H1 (cell line): ENCODE measurements around the gene TMEM151A. TPM values are rescaled to one million over a fixed set of nuclear protein-coding genes. Genes with fewer than 3 reads are reported as not detected.

ENCODE experiments used
- CTCF ChIA-PET: fragments of 300-600 bp; sonication (Branson Sonifier 250); formaldehyde crosslinking; loops from one replicate; lab custom pipeline; 2021; ENCODE audit not compliant: partially characterized antibody; lab: Charles Lee
- POLR2A ChIA-PET: fragments of 300-600 bp; sonication (Branson Sonifier 250); formaldehyde crosslinking; loops from one replicate; lab custom pipeline; 2021; ENCODE audit warnings: inconsistent platforms; ENCODE audit not compliant: partially characterized antibody; lab: Charles Lee
- DNase-seq, 2 experiments: peaks; one replicate each; pipeline versions ENCODE4 v3.0.0 to v3.0.0-alpha.2; 2010 to 2022; ENCODE audit warnings: low spot score in 2 of 2, low read depth in 1 of 2, mixed read lengths in 1 of 2
- FAIRE-seq: peaks from 2 replicates; lab custom pipeline; 2011; peaks lifted over from hg19 to GRCh38; lab: Jason Lieb, UNC
- H2AFZ ChIP-seq: 2 replicates; pipeline ENCODE4 v1.8.1; 2012; ENCODE audit warnings: low read length, inconsistent platforms
- H2AK5ac ChIP-seq: 2 replicates; pipeline ENCODE4 v1.6.1; 2013; ENCODE audit warnings: low read depth, low read length
- H2BK120ac ChIP-seq: replicated peaks from 2 replicates; pipeline ENCODE3; 2013; ENCODE audit warnings: low read depth, low read length, inconsistent platforms
- H2BK12ac ChIP-seq: 2 replicates; pipeline ENCODE4 v1.6.1; 2013; ENCODE audit warnings: low read depth, low read length
- H2BK15ac ChIP-seq: 2 replicates; pipeline ENCODE4 v1.6.1; 2013; ENCODE audit warnings: low read length
- H2BK20ac ChIP-seq: 2 replicates; pipeline ENCODE4 v1.6.1; 2013; ENCODE audit warnings: low read length
- H2BK5ac ChIP-seq: 2 replicates; pipeline ENCODE4 v1.6.1; 2013; ENCODE audit warnings: low read depth, low read length
- H3K14ac ChIP-seq: 2 replicates; pipeline ENCODE4 v1.6.1; 2013; ENCODE audit warnings: inconsistent platforms; ENCODE audit not compliant: insufficient read length
- H3K18ac ChIP-seq: 2 replicates; pipeline ENCODE4 v1.6.1; 2013; ENCODE audit warnings: low read length; ENCODE audit errors: extremely low read depth
- H3K23ac ChIP-seq: 2 replicates; pipeline ENCODE4 v1.6.1; 2013; ENCODE audit warnings: inconsistent platforms; ENCODE audit not compliant: insufficient read length
- H3K23me2 ChIP-seq: 2 replicates; pipeline ENCODE4 v1.6.1; 2013; ENCODE audit warnings: low read depth, low read length
- H3K27ac ChIP-seq: 2 replicates; pipeline ENCODE4 v1.6.1; 2011; ENCODE audit warnings: low read depth, low read length, inconsistent platforms
- H3K27me3 ChIP-seq, 4 experiments: replicated peaks in 1 of 4; 1 replicate in 1 of 4; 2 replicates in 3 of 4; pipeline versions ENCODE4 v1.6.1 to v1.8.1; 2011 to 2013; ENCODE audit warnings: low read length in 3 of 4, mild to moderate bottlenecking in 3 of 4, inconsistent platforms in 2 of 4, mixed read lengths in 2 of 4, moderate library complexity in 1 of 4; ENCODE audit not compliant: control insufficient read depth in 3 of 4, insufficient read depth in 3 of 4; ENCODE audit errors: extremely low read depth in 1 of 4
- H3K36me3 ChIP-seq, 4 experiments: 2 replicates each; pipeline versions ENCODE4 v1.6.1 to v1.8.1; 2011 to 2013; ENCODE audit warnings: mild to moderate bottlenecking in 4 of 4, low read length in 3 of 4, moderate library complexity in 2 of 4, control low read depth in 1 of 4, inconsistent platforms in 1 of 4; ENCODE audit not compliant: insufficient read depth in 4 of 4, control insufficient read depth in 2 of 4
- H3K4ac ChIP-seq: replicated peaks from 2 replicates; pipeline ENCODE3; 2013; ENCODE audit warnings: low read length, low read depth, mixed read lengths, inconsistent platforms; ENCODE audit not compliant: insufficient read length
- H3K4me1 ChIP-seq, 4 experiments: replicated peaks in 1 of 4; 1 replicate in 1 of 4; 2 replicates in 3 of 4; pipeline versions ENCODE4 v1.6.1 to v1.8.1; 2011 to 2013; ENCODE audit warnings: low read length in 3 of 4, inconsistent platforms in 2 of 4, mixed read lengths in 1 of 4; ENCODE audit not compliant: insufficient read depth in 4 of 4, control insufficient read depth in 3 of 4
- H3K4me2 ChIP-seq, 2 experiments: 2 replicates each; pipeline versions ENCODE4 v1.6.1 to v1.8.1; 2011 to 2013; ENCODE audit warnings: low read depth in 2 of 2, low read length in 2 of 2, control low read depth in 1 of 2, inconsistent platforms in 1 of 2, mild to moderate bottlenecking in 1 of 2; ENCODE audit not compliant: insufficient read depth in 1 of 2
- H3K4me3 ChIP-seq, 4 experiments: fragments of 200-600, 300-600 bp in 1 of 4; sonication (generic), shearing (Covaris generic), sonication (Bioruptor Twin) in 1 of 4; 2 replicates each; pipeline versions ENCODE4 v1.5.1 to v1.8.1; 2011 to 2016; ENCODE audit warnings: low read length in 4 of 4, low read depth in 3 of 4, control low read depth in 2 of 4, inconsistent platforms in 2 of 4, mild to moderate bottlenecking in 2 of 4, mixed read lengths in 1 of 4, moderate library complexity in 1 of 4; ENCODE audit not compliant: insufficient read depth in 2 of 4; ENCODE audit errors: extremely low read depth in 1 of 4
- H3K56ac ChIP-seq: replicated peaks from 2 replicates; pipeline ENCODE3; 2013; ENCODE audit warnings: low read depth, mild to moderate bottlenecking, mixed read lengths, low read length, inconsistent platforms; ENCODE audit not compliant: insufficient read length
- H3K79me1 ChIP-seq: 2 replicates; pipeline ENCODE4 v1.6.1; 2013; ENCODE audit warnings: low read depth, low read length, control low read depth
- H3K79me2 ChIP-seq, 2 experiments: 2 replicates each; pipeline versions ENCODE4 v1.6.1 to v1.8.1; 2012 to 2013; ENCODE audit warnings: low read length in 2 of 2, mild to moderate bottlenecking in 2 of 2, inconsistent platforms in 1 of 2; ENCODE audit not compliant: insufficient read depth in 2 of 2, control insufficient read depth in 1 of 2
- H3K9ac ChIP-seq, 4 experiments: replicated peaks in 1 of 4; 1 replicate in 1 of 4; 2 replicates in 3 of 4; pipeline versions ENCODE4 v1.6.1 to v1.8.1; 2011 to 2013; ENCODE audit warnings: low read depth in 3 of 4, low read length in 3 of 4, control low read depth in 2 of 4, mild to moderate bottlenecking in 2 of 4, moderate library complexity in 2 of 4, inconsistent platforms in 1 of 4; ENCODE audit errors: extremely low read depth in 1 of 4
- H3K9me3 ChIP-seq, 2 experiments: 2 replicates each; pipeline versions ENCODE4 v1.6.1 to v1.8.1; 2012 to 2013; ENCODE audit warnings: mild to moderate bottlenecking in 2 of 2, moderate library complexity in 2 of 2, control low read depth in 1 of 2, inconsistent platforms in 1 of 2, low read depth in 1 of 2, low read length in 1 of 2, mixed read lengths in 1 of 2; ENCODE audit not compliant: insufficient read depth in 2 of 2
- H4K20me1 ChIP-seq, 2 experiments: replicated peaks in 1 of 2; 2 replicates each; pipeline versions ENCODE3 to v1.8.1; 2011 to 2013; ENCODE audit warnings: inconsistent platforms in 2 of 2, low read length in 2 of 2, mild to moderate bottlenecking in 1 of 2; ENCODE audit not compliant: insufficient read depth in 2 of 2, control insufficient read depth in 1 of 2
- H4K5ac ChIP-seq: 2 replicates; pipeline ENCODE4 v1.6.1; 2013; ENCODE audit warnings: low read length, low read depth, mixed read lengths, inconsistent platforms; ENCODE audit not compliant: insufficient read length
- H4K8ac ChIP-seq: 2 replicates; pipeline ENCODE4 v1.8.0; 2013; ENCODE audit warnings: mild to moderate bottlenecking, moderate library complexity, low read length, inconsistent platforms; ENCODE audit not compliant: insufficient read depth; ENCODE audit errors: extremely low read depth
- H4K91ac ChIP-seq: replicated peaks from 2 replicates; pipeline ENCODE3; 2013; ENCODE audit warnings: low read length, mixed read lengths, inconsistent platforms; ENCODE audit not compliant: insufficient read length
- ASH2L ChIP-seq: fragments of 200-600, 300-600 bp; sonication (generic); IDR thresholded peaks from one replicate; pipeline ENCODE4 v1.7.1; 2017; ENCODE audit warnings: low read length
- CREB1 ChIP-seq: IDR thresholded peaks from 2 replicates; pipeline ENCODE4 v1.6.1; 2012; ENCODE audit warnings: inconsistent platforms
- MAFK ChIP-seq: IDR thresholded peaks from 2 replicates; pipeline ENCODE4 v1.6.1; 2012; ENCODE audit warnings: low read depth, mild to moderate bottlenecking, improper control_type of control experiment, low read length
- NANOG ChIP-seq: IDR thresholded peaks from 2 replicates; pipeline ENCODE4 v1.6.1; 2011; ENCODE audit warnings: low read length, low read depth, mild to moderate bottlenecking, inconsistent platforms; ENCODE audit not compliant: insufficient read depth, poor library complexity, severe bottlenecking
- NRF1 ChIP-seq: IDR thresholded peaks from 2 replicates; pipeline ENCODE4 v1.6.1; 2011; ENCODE audit warnings: mild to moderate bottlenecking, low read depth, low read length, improper control_type of control experiment
- PHF8 ChIP-seq: fragments of 200-600 bp; sonication (generic); conservative IDR thresholded peaks from 2 replicates; pipeline ENCODE4 v1.7.1; 2012; ENCODE audit warnings: low read depth, mild to moderate bottlenecking, inconsistent platforms, low read length, moderate library complexity
- POLR2A ChIP-seq, 2 experiments: IDR thresholded peaks; 1 replicate in 1 of 2; 2 replicates in 1 of 2; pipeline ENCODE4 v1.6.1; 2011; ENCODE audit warnings: low read depth in 2 of 2, low read length in 2 of 2, mild to moderate bottlenecking in 2 of 2; ENCODE audit errors: control extremely low read depth in 1 of 2
- SAP30 ChIP-seq: fragments of 300-600 bp; sonication (generic); IDR thresholded peaks from 2 replicates; pipeline ENCODE4 v1.7.1; 2012; ENCODE audit warnings: low read length, moderate library complexity, mild to moderate bottlenecking, inconsistent platforms; ENCODE audit not compliant: insufficient read depth, insufficient replicate concordance
- WGBS, 2 experiments: shearing (Covaris generic) in 1 of 2; methylation state at CpG; one replicate each; pipeline versions ENCODE4 v1.1.6 to v1.1.7; 2013 to 2015; ENCODE audit warnings: low lambda C conversion rate in 2 of 2, mixed read lengths in 2 of 2, inconsistent platforms in 1 of 2, low coverage in 1 of 2, missing lambda C conversion rate in 1 of 2; ENCODE audit not compliant: insufficient replicate concordance in 2 of 2, insufficient coverage in 1 of 2, insufficient read length in 1 of 2; ENCODE audit errors: extremely low coverage in 1 of 2, missing lambda C conversion rate in 1 of 2; 5-methylcytosine and 5-hydroxymethylcytosine counted together
- polyA plus RNA-seq, 7 experiments: library from polyadenylated mRNA; depleted of rRNA in 3 of 7; stranded (reverse) in 5 of 7; unstranded in 2 of 7; fragments of >200 nt in 5 of 7; fragments of 200-250 nt in 2 of 7; gene quantifications; 1 replicate in 5 of 7; 2 replicates in 1 of 7; 4 replicates in 1 of 7; pipeline versions ENCODE4 v1.2.1 to v1.2.3, GENCODE V29; 2011 to 2013; ENCODE audit warnings: missing spikeins in 2 of 7, mixed read lengths in 2 of 7
- total RNA-seq: library from RNA; stranded (reverse); fragmentation: NEBNext Ultra II Directional; extraction: Animal tissue kit (Norgen Biotek cat#: 25700); gene quantifications from 2 replicates; pipeline ENCODE4 v1.2.1, GENCODE V29; 2021
- TF ChIP-seq, protein P1 (sequence below): IDR thresholded peaks from 2 replicates; pipeline ENCODE4 v1.6.1; 2011; ENCODE audit warnings: low read depth, mild to moderate bottlenecking, low read length; ENCODE audit not compliant: insufficient read depth

The TMEM151A gene
- total and polyA plus RNA-seq, 2 of the 8 experiments (the other 6 are each of a cell fraction or from before 2014, with no cell fraction given), result 3.2 TPM

DNA sequence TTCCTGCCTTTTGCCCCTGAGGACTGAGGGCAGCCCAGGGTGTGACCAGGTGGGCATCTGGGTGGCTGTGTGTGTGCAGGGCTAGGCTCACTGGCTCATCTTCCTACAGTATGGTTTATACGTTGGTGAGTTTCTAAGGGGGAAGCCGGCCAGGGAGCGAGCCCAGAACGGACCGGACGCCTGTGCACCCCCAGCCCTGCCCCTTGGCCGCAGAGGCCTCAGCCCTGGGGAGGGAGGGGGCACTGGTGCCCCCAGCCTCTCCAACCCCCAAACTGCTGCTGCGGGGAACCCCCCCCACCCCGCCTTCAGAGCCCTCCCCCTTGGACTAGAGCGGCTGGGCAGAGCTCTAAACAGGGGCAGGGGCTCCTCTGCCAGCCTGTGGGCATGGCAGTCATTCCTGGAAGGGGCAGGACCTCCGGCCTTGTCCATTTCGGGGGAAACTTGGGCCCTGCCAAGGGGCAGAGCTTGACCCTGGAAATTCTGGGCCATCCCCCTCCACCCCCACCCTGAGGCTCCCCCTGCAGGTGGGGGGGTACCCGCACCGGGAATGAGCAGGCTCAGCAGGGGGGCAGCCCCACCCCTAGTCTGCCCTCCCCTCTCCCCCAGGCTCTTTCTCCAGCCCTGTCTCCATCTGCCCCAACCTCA is 8.1 kb upstream of the TMEM151A start:
- Histone ChIP-seq H4K5ac (no peak overlapping the region), H3K4me3 (no peak overlapping the region), H3K23ac (no peak overlapping the region), H2BK5ac (no peak overlapping the region), H3K14ac (no peak overlapping the region), H4K20me1 (peaks cover 9 to 28% of the 10 kb centered on the region in 2 experiments), H2AK5ac (no peak overlapping the region), H3K4me2 (no peak overlapping the region), H3K27me3 (peaks cover 0 to 4% (median under 1%) of the 10 kb centered on the region in 4 experiments; a peak in 2 of 7 replicates), H3K23me2 (peaks cover 3% of the 10 kb centered on the region; the same call in 1 of the 2 replicates), H2AFZ (no peak overlapping the region), H3K36me3 (peaks cover 0 to 2% (median 0%) of the 10 kb centered on the region in 4 experiments; a peak in 1 of 8 replicates), H3K4me1 (peaks cover 0 to 21% (median 16%) of the 10 kb centered on the region in 4 experiments; a peak in 5 of 7 replicates), H3K9me3 (no peaks in the 10 kb centered on the region), H3K4ac (no peak overlapping the region), H3K9ac (no peak overlapping the region), H3K79me1 (peaks cover 5% of the 10 kb centered on the region), H3K18ac (no peak overlapping the region), H2BK20ac (no peak overlapping the region), H2BK12ac (no peak overlapping the region), H2BK120ac (no peak overlapping the region), H3K79me2 (peaks cover 0 to 9% of the 10 kb centered on the region in 2 experiments; a peak in 1 of 4 replicates), H4K8ac (no peak overlapping the region), H3K56ac (no peak overlapping the region), H4K91ac (no peak overlapping the region), H2BK15ac (no peak overlapping the region), H3K27ac (no peak overlapping the region)
- TF ChIP-seq, protein P1, sequence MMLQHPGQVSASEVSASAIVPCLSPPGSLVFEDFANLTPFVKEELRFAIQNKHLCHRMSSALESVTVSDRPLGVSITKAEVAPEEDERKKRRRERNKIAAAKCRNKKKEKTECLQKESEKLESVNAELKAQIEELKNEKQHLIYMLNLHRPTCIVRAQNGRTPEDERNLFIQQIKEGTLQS, result no peak
- TF ChIP-seq SAP30 (no peak), NANOG (no peak), MAFK (no peak), POLR2A (IDR thresholded peaks at IDR 0.05; ENCODE audit: control extremely low read depth in 1 of 2, low read depth in 2 of 2, low read length in 2 of 2) (no peak), NRF1 (no peak), ASH2L (no peak), PHF8 (no peak), CREB1 (no peak)
- DNase-seq (no peak), FAIRE-seq (no peak)
- CTCF ChIA-PET, result interaction anchor here (0.5 to 5.2 kb wide), 18 partner anchors 7 to 697 kb away, joined by 3 to 48 read pairs (median 4); partner anchors contain the start of genes MRPL11, RAB1B, RIN1 and TMEM151A
- POLR2A ChIA-PET, result interaction anchor here (0.8 to 7.9 kb wide), 9 partner anchors 8 to 62 kb away, joined by 3 to 125 read pairs (median 4); partner anchors contain the start of genes B4GAT1, BRMS1, RAB1B and TMEM151A
- 97% methylated on average over 8 of the region's 14 CpGs; no CpG with 5 or more reads in 1 of the 2 experiments for WGBS, 2 experiments
